ENCODE measurements around the gene EPHB2.

The EPHB2 gene

GRCh38 chr1:22848405-22848804 is 137.8 kb downstream of the EPHB2 start:
- no peak overlapping the region for H3K4me3 ChIP-seq (ENCODE audit: low read depth, low read length)
- no peak for DNase-seq (ENCODE audit: low read depth)
- no peak for TF ChIP-seq CTCF (IDR thresholded peaks at IDR 0.05; ENCODE audit: low read depth, low read length)
- no peak for TF ChIP-seq MAX (IDR thresholded peaks at IDR 0.05; ENCODE audit: low read depth, low read length)
- no peak for TF ChIP-seq MYC (IDR thresholded peaks at IDR 0.05; ENCODE audit: low read depth, low read length)
- TF ChIP-seq POLR2A (IDR thresholded peaks at IDR 0.05; ENCODE audit: extremely low read depth, insufficient read length): no peak

- DNase-seq (ENCODE audit: low read depth): no peak
- TF ChIP-seq POLR2A (IDR thresholded peaks at IDR 0.05; ENCODE audit: extremely low read depth, insufficient read length): no peak
- TF ChIP-seq CTCF (IDR thresholded peaks at IDR 0.05; ENCODE audit: low read depth, low read length): no peak
- no peak for TF ChIP-seq MYC (IDR thresholded peaks at IDR 0.05; ENCODE audit: low read depth, low read length)
- no peak for TF ChIP-seq MAX (IDR thresholded peaks at IDR 0.05; ENCODE audit: low read depth, low read length)
Measured at GRCh38 chr1:22849770-22850169, 139.1 kb downstream of the EPHB2 start.

GRCh38 chr1:22850281-22850680 is 139.6 kb downstream of the EPHB2 start:
- TF ChIP-seq CTCF (IDR thresholded peaks at IDR 0.05; ENCODE audit: low read depth, low read length) (no peak), MYC (IDR thresholded peaks at IDR 0.05; ENCODE audit: low read depth, low read length) (no peak), MAX (IDR thresholded peaks at IDR 0.05; ENCODE audit: low read depth, low read length) (no peak), POLR2A (IDR thresholded peaks at IDR 0.05; ENCODE audit: extremely low read depth, insufficient read length) (no peak)
- no peak for DNase-seq (ENCODE audit: low read depth)
- H3K4me3 ChIP-seq (ENCODE audit: low read depth, low read length): no peak overlapping the region

More at GRCh38 chr1:22849770-22850169, 139.1 kb downstream of the EPHB2 start:
- H3K4me3 ChIP-seq (ENCODE audit: low read depth, low read length): no peak overlapping the region

- TF ChIP-seq CTCF (IDR thresholded peaks at IDR 0.05; ENCODE audit: low read depth, low read length): no peak
- TF ChIP-seq MAX (IDR thresholded peaks at IDR 0.05; ENCODE audit: low read depth, low read length): no peak
- no peak for TF ChIP-seq POLR2A (IDR thresholded peaks at IDR 0.05; ENCODE audit: extremely low read depth, insufficient read length)
- no peak for TF ChIP-seq MYC (IDR thresholded peaks at IDR 0.05; ENCODE audit: low read depth, low read length)
- no peak overlapping the region for H3K4me3 ChIP-seq (ENCODE audit: low read depth, low read length)
- DNase-seq (ENCODE audit: low read depth): no peak
Measured at GRCh38 chr1:22850681-22851080, 140.0 kb downstream of the EPHB2 start.

- no peak for DNase-seq (ENCODE audit: low read depth)
- H3K4me3 ChIP-seq (ENCODE audit: low read depth, low read length): no peak overlapping the region
- TF ChIP-seq CTCF (IDR thresholded peaks at IDR 0.05; ENCODE audit: low read depth, low read length) (no peak), POLR2A (IDR thresholded peaks at IDR 0.05; ENCODE audit: extremely low read depth, insufficient read length) (no peak), MAX (IDR thresholded peaks at IDR 0.05; ENCODE audit: low read depth, low read length) (no peak), MYC (IDR thresholded peaks at IDR 0.05; ENCODE audit: low read depth, low read length) (no peak)
Measured at GRCh38 chr1:22851517-22851916, 140.9 kb downstream of the EPHB2 start.
